Adrenal gland (tissue), 12 donors: ENCODE measurements around the gene TUBA1B. TPM values are rescaled to one million over a fixed set of nuclear protein-coding genes. Genes with fewer than 3 reads are reported as not detected.
A peak's percentile ranks its signal among the peaks of the same experiment; 100 is the strongest.

Experiments used
- DNase-seq, 7 donors: peaks; one replicate each; pipeline ENCODE4 v3.0.0-alpha.2; 2019 to 2020
- H3K27ac ChIP-seq, 5 donors: fragments of 200-600 bp; sonication (generic) in 4 of 5; 1 replicate in 3 of 5; 2 replicates in 2 of 5; pipeline versions ENCODE4 v1.5.1 to v1.8.0; 2016 to 2020; ENCODE audit warnings: mild to moderate bottlenecking in 1 of 5
- H3K27me3 ChIP-seq: fragments of 200-600 bp; 2 replicates; pipeline ENCODE4 v1.8.0; 2021
- H3K36me3 ChIP-seq, 2 donors: fragments of 200-600 bp; replicated peaks in 1 of 2; 1 replicate in 1 of 2; 2 replicates in 1 of 2; pipeline versions ENCODE4 v1.5.1 to v1.8.0; 2018 to 2022
- H3K4me1 ChIP-seq, 2 donors: fragments of 200-600 bp; replicated peaks in 1 of 2; 1 replicate in 1 of 2; 2 replicates in 1 of 2; pipeline versions ENCODE4 v1.5.1 to v1.8.0; 2018 to 2021
- H3K4me3 ChIP-seq, 4 donors: fragments of 200-600 bp; sonication (generic) in 3 of 4; one replicate each; pipeline ENCODE4 v1.5.1; 2016 to 2018
- H3K9me3 ChIP-seq, 3 donors: fragments of 200-600 bp; sonication (generic) in 1 of 3; replicated peaks in 1 of 3; 1 replicate in 2 of 3; 2 replicates in 1 of 3; pipeline versions ENCODE4 v1.5.1 to v1.8.0; 2016 to 2021
- POLR2A ChIP-seq, 2 donors: fragments of 450-650 bp; IDR thresholded peaks; one replicate each; pipeline ENCODE4 v1.6.1; 2017; ENCODE audit warnings: antibody characterized with exemption in 2 of 2, mild to moderate bottlenecking in 2 of 2, moderate library complexity in 1 of 2
- WGBS, 4 donors: extraction: QIAGEN DNeasy Blood & Tissue Kit in 2 of 4; methylation state at CpG; one replicate each; pipeline versions ENCODE4 v1.1.5 to v1.1.7; 2013 to 2017; 5-methylcytosine and 5-hydroxymethylcytosine counted together
- intact Hi-C, 2 donors: fragments of 100-400 bp; cut with DNase I; formaldehyde crosslinking; loops; one replicate each; pipeline versions ENCODE4 v1.14.1 to v1.15.0; 2022 to 2023
- polyA plus RNA-seq, 3 donors: library from polyadenylated mRNA; stranded (reverse); fragments of 200-250 nt in 2 of 3; fragments of 350-450 nt in 1 of 3; fragmentation: Illumina TruSeq in 1 of 3; extraction: RNeasy Lipid Tissue Mini Kit (QIAGEN cat#74804) in 1 of 3; gene quantifications; one replicate each; pipeline ENCODE4 v1.2.3, GENCODE V29; 2013 to 2014
- total RNA-seq, 9 donors: library from RNA; depleted of rRNA in 4 of 9; stranded (reverse); fragments of >200 nt in 4 of 9; fragments of 120-200 nt in 1 of 9; fragmentation: NEBNext Ultra II Directional in 1 of 9; extraction: Animal tissue kit (Norgen Biotek cat#: 25700) in 1 of 9; gene quantifications; one replicate each; pipeline versions ENCODE4 v1.1.0 to v1.2.4, GENCODE V29; 2013 to 2023
- TF ChIP-seq, protein P1 (sequence below), 6 experiments: fragments of 450-650 bp in 4 of 6; fragments of 200-600 bp in 2 of 6; sonication (generic) in 1 of 6; IDR thresholded peaks; 1 replicate in 5 of 6; 2 replicates in 1 of 6; pipeline versions ENCODE4 v1.5.1 to v1.8.0; 2016 to 2021; ENCODE audit warnings: antibody characterized with exemption in 6 of 6, mild to moderate bottlenecking in 2 of 6, moderate library complexity in 1 of 6
- donor health status: healthy with polysubstance abuse.
- donor health status: Bipolar disorder and iron deficiency.
- donor health status: DM: yes; HTN: yes; CAD: no.
- donor health status: DM: no; HTN: no; CAD: no.
- donor health status: DM: no; HTN: no; CAD: no.
- donor health status: DM: yes; HTN: yes; CAD: no.

Gene TUBA1B
- total and polyA plus RNA-seq, 12 donors, result 174 to 830 (median 377) TPM

DNA sequence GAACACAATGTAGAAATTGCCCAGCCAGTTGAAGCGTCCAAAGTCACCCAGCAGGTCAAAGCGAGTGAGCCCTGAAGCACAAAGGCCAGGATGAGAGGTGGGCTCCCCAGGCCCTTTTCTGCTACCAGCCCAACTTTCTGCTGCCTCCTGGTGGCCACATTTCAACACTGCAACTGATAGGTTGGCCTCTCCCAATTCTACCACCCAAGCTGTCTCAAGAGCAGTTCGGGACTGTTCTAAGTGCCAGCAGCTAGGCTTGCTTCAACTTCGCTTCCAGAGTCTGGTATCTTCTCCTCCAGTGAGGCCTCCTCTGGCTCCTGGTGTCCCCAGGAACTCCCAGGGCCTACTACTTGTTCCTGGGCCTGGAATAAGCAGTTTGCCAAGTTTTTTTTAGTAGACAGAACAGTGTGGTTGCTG, 33.2 kb downstream of the TUBA1B start:
- H3K27me3 ChIP-seq, result peaks cover 1% of the 10 kb centered on the region
- H3K9me3 ChIP-seq, result no peaks in the 10 kb centered on the region
- WGBS, 4 donors, result 46 to 73% (median 63%) methylated on average over 2 to 4 of the region's 4 CpGs
- intact Hi-C loops, result no loop called here
- no peak overlapping the region for H3K27ac ChIP-seq
- H3K4me1 ChIP-seq, result peaks cover 10 to 14% of the 10 kb centered on the region in 2 donors
- H3K4me3 ChIP-seq, result no peak overlapping the region
- no peak for TF ChIP-seq POLR2A (IDR thresholded peaks at IDR 0.05)
- TF ChIP-seq, protein P1, sequence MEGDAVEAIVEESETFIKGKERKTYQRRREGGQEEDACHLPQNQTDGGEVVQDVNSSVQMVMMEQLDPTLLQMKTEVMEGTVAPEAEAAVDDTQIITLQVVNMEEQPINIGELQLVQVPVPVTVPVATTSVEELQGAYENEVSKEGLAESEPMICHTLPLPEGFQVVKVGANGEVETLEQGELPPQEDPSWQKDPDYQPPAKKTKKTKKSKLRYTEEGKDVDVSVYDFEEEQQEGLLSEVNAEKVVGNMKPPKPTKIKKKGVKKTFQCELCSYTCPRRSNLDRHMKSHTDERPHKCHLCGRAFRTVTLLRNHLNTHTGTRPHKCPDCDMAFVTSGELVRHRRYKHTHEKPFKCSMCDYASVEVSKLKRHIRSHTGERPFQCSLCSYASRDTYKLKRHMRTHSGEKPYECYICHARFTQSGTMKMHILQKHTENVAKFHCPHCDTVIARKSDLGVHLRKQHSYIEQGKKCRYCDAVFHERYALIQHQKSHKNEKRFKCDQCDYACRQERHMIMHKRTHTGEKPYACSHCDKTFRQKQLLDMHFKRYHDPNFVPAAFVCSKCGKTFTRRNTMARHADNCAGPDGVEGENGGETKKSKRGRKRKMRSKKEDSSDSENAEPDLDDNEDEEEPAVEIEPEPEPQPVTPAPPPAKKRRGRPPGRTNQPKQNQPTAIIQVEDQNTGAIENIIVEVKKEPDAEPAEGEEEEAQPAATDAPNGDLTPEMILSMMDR (IDR thresholded peaks at IDR 0.05), result peak; percentile 53 to 71 (median 64)
- DNase-seq, result peak; percentile 34 to 75 (median 45)
- peaks cover 0 to 63% of the 10 kb centered on the region in 2 donors for H3K36me3 ChIP-seq

DNA sequence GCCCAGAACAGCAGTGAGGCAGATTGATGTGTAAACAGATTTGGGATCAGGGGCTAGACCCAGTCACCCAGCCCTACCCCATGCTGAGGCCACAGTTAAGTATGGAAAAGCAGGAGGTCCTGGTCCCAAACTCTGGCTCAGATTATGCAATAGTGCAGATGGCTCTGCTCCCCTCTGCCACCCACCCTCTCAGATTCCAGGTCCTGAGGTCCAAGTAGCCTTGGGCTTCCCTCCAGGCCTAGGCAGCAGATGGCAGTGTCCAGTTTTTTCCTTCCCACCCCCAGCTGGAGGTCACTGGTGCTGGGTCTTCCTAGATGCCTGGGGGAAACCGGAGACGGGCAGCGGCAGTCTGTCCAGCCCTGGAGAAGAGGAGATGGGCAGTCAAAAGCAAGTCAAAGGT, 33.8 kb downstream of the TUBA1B start:
- TF ChIP-seq, protein P1 (IDR thresholded peaks at IDR 0.05), result no peak
- no peak for TF ChIP-seq POLR2A (IDR thresholded peaks at IDR 0.05)
- Histone ChIP-seq H3K4me1 (peaks cover 10 to 19% of the 10 kb centered on the region in 2 donors), H3K27ac (no peak overlapping the region), H3K9me3 (no peaks in the 10 kb centered on the region), H3K27me3 (peaks cover 6% of the 10 kb centered on the region), H3K4me3 (no peak overlapping the region), H3K36me3 (peaks cover 0 to 57% of the 10 kb centered on the region in 2 donors)
- WGBS, 4 donors, result 61 to 68% (median 65%) methylated on average over 3 of the region's 3 CpGs; no CpG with 5 or more reads in 1 of the 4 donors
- peak in 3 of 7 donors; percentile 42 to 43 (median 42) for DNase-seq
- intact Hi-C loops, result no loop called here

DNA sequence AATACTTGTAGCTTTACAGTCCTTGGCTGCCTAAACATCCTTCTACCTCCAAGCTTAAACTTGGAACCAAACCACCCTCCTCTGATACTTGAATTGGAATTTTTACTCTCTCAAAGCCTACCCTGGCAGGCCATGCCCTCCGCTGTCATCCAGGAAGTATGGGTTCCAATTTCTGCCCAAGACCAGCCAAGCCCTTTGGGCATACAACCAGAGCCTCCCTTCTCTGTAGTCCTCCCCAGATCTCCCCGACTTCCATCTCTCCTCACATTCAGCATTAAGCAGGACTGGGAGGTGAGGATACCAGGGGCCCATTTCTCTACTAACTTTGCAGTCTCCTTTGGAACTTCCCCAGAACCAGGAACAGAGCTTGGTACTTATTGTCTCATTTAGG, 36.2 kb downstream of the TUBA1B start:
- WGBS, 4 donors, result 63 to 85% (median 81%) methylated on average over 2 of the region's 2 CpGs
- no peaks in the 10 kb centered on the region for H3K9me3 ChIP-seq
- peaks cover 10 to 35% of the 10 kb centered on the region in 2 donors for H3K4me1 ChIP-seq
- H3K36me3 ChIP-seq, result peaks cover 0 to 33% of the 10 kb centered on the region in 2 donors
- TF ChIP-seq, protein P1 (IDR thresholded peaks at IDR 0.05), result no peak
- TF ChIP-seq POLR2A (IDR thresholded peaks at IDR 0.05), result no peak
- intact Hi-C loops, result no loop called here
- H3K4me3 ChIP-seq, result no peak overlapping the region
- peaks cover 12% of the 10 kb centered on the region for H3K27me3 ChIP-seq
- DNase-seq, result no peak
- no peak overlapping the region for H3K27ac ChIP-seq

DNA sequence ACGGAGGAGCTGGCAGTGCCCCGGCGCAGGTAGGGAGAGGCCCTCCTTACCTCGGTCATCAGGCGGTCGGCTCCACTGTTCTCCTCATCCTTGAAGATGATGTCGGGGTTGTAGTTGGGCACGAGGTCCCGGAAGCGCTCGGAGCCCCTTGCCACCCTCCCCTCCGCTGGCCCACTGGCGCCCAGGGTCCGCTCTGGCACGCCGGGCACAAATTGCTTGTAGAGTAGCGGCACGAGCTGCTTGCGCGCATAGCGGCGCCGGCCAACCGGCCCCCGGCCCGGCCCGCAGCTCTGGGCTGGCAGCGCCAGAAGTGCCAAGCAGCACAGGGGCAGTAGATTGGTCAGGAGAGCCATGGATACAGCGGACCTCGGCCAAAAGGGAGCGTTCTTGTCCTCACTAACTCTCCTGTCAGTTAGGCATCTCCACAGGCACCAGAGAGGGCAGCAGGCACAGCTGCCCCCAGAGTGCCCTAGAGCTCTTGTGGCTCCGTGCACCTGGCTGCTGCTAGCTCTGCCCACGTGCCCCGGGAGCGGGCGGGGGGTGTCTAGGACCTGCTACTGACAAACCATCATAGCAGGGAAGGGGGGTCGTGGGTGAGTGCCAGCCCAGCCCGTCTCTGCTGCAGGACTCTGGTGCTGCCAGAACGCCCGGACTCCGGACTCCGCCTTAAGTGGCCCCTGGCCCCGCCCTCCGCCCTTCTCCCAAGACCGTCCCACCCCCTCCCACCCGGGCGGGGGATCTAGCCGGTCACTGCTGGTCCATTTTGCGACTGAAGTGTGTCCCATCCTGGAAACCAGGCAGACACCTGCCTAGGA, 36.8 kb downstream of the TUBA1B start, which contains the start of gene DHH:
Gene DHH (minus strand): TSS at position 642 of the 815 bp plus-strand sequence. CDS start 289 bp downstream, at position 353.
- intact Hi-C loops, result no loop called here
- Histone ChIP-seq H3K9me3 (no peaks in the 10 kb centered on the region), H3K27ac (no peak within 1 kb of the TSS), H3K36me3 (peaks cover 0 to 27% of the 10 kb centered on the region in 2 donors), H3K27me3 (peaks cover 13% of the 10 kb centered on the region), H3K4me1 (peaks cover 10 to 39% of the 10 kb centered on the region in 2 donors), H3K4me3 (peak within 1 kb of the TSS in 1 of 4 donors; percentile 5)
- TF ChIP-seq, protein P1 (IDR thresholded peaks at IDR 0.05), result no peak
- no peak for TF ChIP-seq POLR2A (IDR thresholded peaks at IDR 0.05)
- WGBS, 4 donors, result 3 to 17% (median 3%) methylated on average over 8 to 49 of the region's 49 CpGs
- peak; percentile 39 to 71 (median 50) for DNase-seq
